GM10248 (cell line): ENCODE measurements around the gene TACC2.

Experiments used
- CTCF ChIA-PET: fragments of 300-600 bp; sonication (Branson Sonifier 250); formaldehyde crosslinking; extraction: SDS; loops from one replicate; lab custom pipeline; 2021; ENCODE audit warnings: antibody characterized with exemption; lab: Yijun Ruan, JAX
- POLR2A ChIA-PET: fragments of 350-650 bp; sonication (Branson Sonifier 250); formaldehyde crosslinking; extraction: SDS; loops from one replicate; lab custom pipeline; 2020; ENCODE audit warnings: antibody characterized with exemption; lab: Yijun Ruan, JAX
- DNase-seq: peaks from one replicate; pipeline ENCODE4 v3.0.0; 2012; ENCODE audit errors: extremely low spot score
- CTCF ChIP-seq: IDR thresholded peaks from 2 replicates; pipeline ENCODE4 v1.5.1; 2012; ENCODE audit warnings: mild to moderate bottlenecking, low read depth; ENCODE audit errors: extremely low read depth, missing control alignments, control extremely low read depth

TACC2 gene

GRCh38 chr10:122042836-122043235 is 53.9 kb downstream of the TACC2 start:
- ChIA-PET POLR2A (no interaction called here), CTCF (no interaction called here)
- TF ChIP-seq CTCF = no peak
- DNase-seq = no peak

GRCh38 chr10:122044045-122044661 is 55.2 kb downstream of the TACC2 start:
- no peak for TF ChIP-seq CTCF
- ChIA-PET CTCF (interaction anchor here (2.6 kb wide), 1 partner anchor 11 kb away, joined by 7 read pairs; no protein-coding TSS in a partner anchor), POLR2A (no interaction called here)
- DNase-seq = no peak

GRCh38 chr10:122044713-122045112 is 55.8 kb downstream of the TACC2 start:
- no peak for DNase-seq
- ChIA-PET POLR2A (no interaction called here), CTCF (interaction anchor here (1.0 to 2.6 kb wide), 2 partner anchors 10 to 34 kb away, joined by 3 to 7 read pairs; no protein-coding TSS in a partner anchor)
- TF ChIP-seq CTCF = no peak

GRCh38 chr10:122045212-122045611 is 56.2 kb downstream of the TACC2 start:
- CTCF ChIA-PET = interaction anchor here (1.0 to 2.6 kb wide), 2 partner anchors 10 to 35 kb away, joined by 3 to 7 read pairs; no protein-coding TSS in a partner anchor

GRCh38 chr10:122047560-122047959 is 58.6 kb downstream of the TACC2 start:
- no peak for TF ChIP-seq CTCF
- POLR2A ChIA-PET = no interaction called here

More at GRCh38 chr10:122045212-122045611, 56.2 kb downstream of the TACC2 start:
- DNase-seq = no peak
- TF ChIP-seq CTCF = no peak
- POLR2A ChIA-PET = no interaction called here

GRCh38 chr10:122049076-122049475 is 60.1 kb downstream of the TACC2 start:
- no peak for DNase-seq
- POLR2A ChIA-PET = no interaction called here
- CTCF ChIA-PET = no interaction called here
- TF ChIP-seq CTCF = no peak

More at GRCh38 chr10:122047560-122047959, 58.6 kb downstream of the TACC2 start:
- no peak for DNase-seq
- CTCF ChIA-PET = no interaction called here
